LNCAP (cell line): ENCODE data around the gene RNASE7.

Experiments used
- CTCF ChIP-seq: fragments of 450-650 bp; IDR thresholded peaks from 2 replicates; pipeline ENCODE4 v1.5.1; 2017; ENCODE audit warnings: mild to moderate bottlenecking

Gene RNASE7

DNA sequence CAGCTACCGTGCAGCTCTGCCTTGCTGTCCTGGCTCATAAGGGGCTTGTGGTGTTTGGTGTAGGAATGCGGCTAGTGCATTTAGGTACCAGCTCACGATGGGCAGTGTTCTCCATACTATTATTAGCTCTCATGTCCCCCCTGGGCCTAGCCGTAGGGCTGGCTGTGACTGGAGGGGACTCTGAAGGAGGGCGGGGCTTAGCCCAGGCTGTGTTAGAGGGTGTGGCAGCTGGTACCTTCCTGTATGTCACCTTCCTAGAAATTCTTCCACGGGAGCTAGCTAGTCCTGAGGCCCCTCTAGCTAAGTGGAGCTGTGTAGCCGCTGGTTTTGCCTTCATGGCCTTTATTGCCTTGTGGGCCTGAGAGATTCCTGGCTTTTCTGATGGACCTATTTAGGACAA lies 40.9 kb upstream of the RNASE7 start:
- TF ChIP-seq CTCF: no peak

DNA sequence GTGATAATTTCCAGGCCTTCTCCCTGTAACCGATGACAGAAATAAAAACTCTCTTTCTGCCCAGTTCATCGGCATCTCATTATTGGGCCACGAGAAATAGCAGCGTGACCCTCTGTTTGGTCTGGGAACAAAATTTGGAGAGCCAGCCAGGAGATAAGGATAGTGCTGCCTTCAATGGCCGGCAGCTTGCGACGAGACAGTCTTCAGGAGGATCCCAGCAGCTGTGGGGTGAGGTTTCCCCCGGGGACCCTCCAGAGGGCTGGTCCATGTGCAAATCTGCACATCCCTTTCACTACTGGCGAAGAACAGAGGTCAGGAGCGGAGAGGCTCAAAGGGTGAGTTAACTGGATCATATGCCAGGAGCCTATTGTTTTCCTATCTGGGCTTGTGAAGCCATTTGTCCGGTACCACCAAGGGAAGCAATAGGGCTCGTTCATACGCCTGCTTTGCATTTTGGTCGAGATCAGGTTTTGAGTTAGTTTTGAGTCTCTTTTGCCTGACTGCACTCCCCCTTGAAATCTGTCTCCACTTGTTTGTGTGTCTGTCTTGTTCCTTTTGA lies 38.3 kb upstream of the RNASE7 start:
- TF ChIP-seq CTCF: no peak

DNA sequence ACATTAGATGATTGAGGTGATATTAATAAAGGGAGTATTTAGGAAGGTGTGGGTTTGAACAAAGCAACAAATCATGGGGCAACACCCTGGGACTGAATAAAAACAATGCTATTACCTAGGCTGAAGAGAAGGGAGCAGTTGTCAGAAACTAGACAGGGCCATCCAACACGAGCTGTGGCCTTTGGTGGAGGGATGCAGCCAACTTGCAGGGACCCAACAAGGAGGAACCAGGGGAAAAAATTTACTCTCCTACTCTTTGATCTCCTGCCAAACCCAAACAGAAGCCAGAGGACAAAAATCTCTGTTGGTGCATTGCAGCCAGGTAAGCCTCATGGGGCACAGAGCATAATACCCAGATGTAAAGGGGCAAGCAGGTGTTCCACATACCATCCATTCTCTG lies 31.0 kb upstream of the RNASE7 start:
- TF ChIP-seq CTCF: no peak

DNA sequence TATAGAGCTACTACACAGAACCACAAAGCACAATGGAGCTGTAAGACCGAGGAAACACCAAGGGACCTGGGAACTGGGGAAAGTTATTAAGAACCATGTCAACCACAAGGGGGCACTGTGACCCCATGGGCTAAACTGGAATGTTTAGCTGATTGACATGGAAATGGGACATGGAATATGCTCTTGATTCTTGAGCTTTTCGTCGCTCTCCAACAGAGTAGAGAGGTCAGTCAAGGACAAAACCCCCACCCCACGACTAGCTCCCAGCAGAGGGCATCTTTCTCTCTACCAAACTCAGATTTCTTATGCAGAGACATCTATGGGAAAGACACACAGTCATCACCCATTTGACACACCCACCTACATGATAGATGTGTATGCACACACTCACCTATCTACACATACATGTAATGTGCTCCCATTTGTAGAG lies 27.4 kb upstream of the RNASE7 start:
- TF ChIP-seq CTCF: peak; percentile 78

DNA sequence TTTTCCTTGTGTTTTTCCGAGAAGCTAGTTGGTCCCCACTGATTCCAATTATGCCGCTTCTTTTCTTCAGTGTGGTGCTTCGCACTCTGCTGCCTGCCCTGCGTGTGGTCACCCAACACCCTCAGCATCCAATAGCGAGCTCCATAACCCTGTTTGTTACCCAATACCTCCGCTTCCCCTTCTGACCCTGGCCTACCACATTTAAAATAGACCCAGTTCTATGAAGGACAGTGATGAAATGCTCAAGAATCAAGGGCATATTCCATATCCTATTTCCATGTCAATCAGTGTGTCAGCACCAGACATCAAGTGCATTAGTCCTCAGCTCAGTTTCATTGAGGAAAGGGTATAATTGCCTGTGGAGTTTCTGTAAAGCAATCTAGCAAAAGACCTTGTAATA lies 26.9 kb upstream of the RNASE7 start:
- TF ChIP-seq CTCF: no peak

GRCh38 chr14:21016413-21017190 lies 25.6 kb upstream of the RNASE7 start:
- no peak for TF ChIP-seq CTCF

- TF ChIP-seq CTCF: no peak
Observed at GRCh38 chr14:21017528-21018245, 24.5 kb upstream of the RNASE7 start.
